H1 (cell line): Measurements from ENCODE around the gene LHPP. TPM values are rescaled to one million over a fixed set of nuclear protein-coding genes. Genes with fewer than 3 reads are reported as not detected.

Experiments used
- CTCF ChIA-PET: fragments of 300-600 bp; sonication (Branson Sonifier 250); formaldehyde crosslinking; loops from one replicate; lab custom pipeline; 2021; ENCODE audit not compliant: partially characterized antibody; lab: Charles Lee
- POLR2A ChIA-PET: fragments of 300-600 bp; sonication (Branson Sonifier 250); formaldehyde crosslinking; loops from one replicate; lab custom pipeline; 2021; ENCODE audit warnings: inconsistent platforms; ENCODE audit not compliant: partially characterized antibody; lab: Charles Lee
- DNase-seq, 2 experiments: peaks; one replicate each; pipeline versions ENCODE4 v3.0.0 to v3.0.0-alpha.2; 2010 to 2022; ENCODE audit warnings: low spot score in 2 of 2, low read depth in 1 of 2, mixed read lengths in 1 of 2
- FAIRE-seq: peaks from 2 replicates; lab custom pipeline; 2011; peaks lifted over from hg19 to GRCh38; lab: Jason Lieb, UNC
- H2AFZ ChIP-seq: 2 replicates; pipeline ENCODE4 v1.8.1; 2012; ENCODE audit warnings: low read length, inconsistent platforms
- H2AK5ac ChIP-seq: 2 replicates; pipeline ENCODE4 v1.6.1; 2013; ENCODE audit warnings: low read depth, low read length
- H2BK120ac ChIP-seq: replicated peaks from 2 replicates; pipeline ENCODE3; 2013; ENCODE audit warnings: low read depth, low read length, inconsistent platforms
- H2BK12ac ChIP-seq: 2 replicates; pipeline ENCODE4 v1.6.1; 2013; ENCODE audit warnings: low read depth, low read length
- H2BK15ac ChIP-seq: 2 replicates; pipeline ENCODE4 v1.6.1; 2013; ENCODE audit warnings: low read length
- H2BK20ac ChIP-seq: 2 replicates; pipeline ENCODE4 v1.6.1; 2013; ENCODE audit warnings: low read length
- H2BK5ac ChIP-seq: 2 replicates; pipeline ENCODE4 v1.6.1; 2013; ENCODE audit warnings: low read depth, low read length
- H3K14ac ChIP-seq: 2 replicates; pipeline ENCODE4 v1.6.1; 2013; ENCODE audit warnings: inconsistent platforms; ENCODE audit not compliant: insufficient read length
- H3K18ac ChIP-seq: 2 replicates; pipeline ENCODE4 v1.6.1; 2013; ENCODE audit warnings: low read length; ENCODE audit errors: extremely low read depth
- H3K23ac ChIP-seq: 2 replicates; pipeline ENCODE4 v1.6.1; 2013; ENCODE audit warnings: inconsistent platforms; ENCODE audit not compliant: insufficient read length
- H3K23me2 ChIP-seq: 2 replicates; pipeline ENCODE4 v1.6.1; 2013; ENCODE audit warnings: low read depth, low read length
- H3K27ac ChIP-seq: 2 replicates; pipeline ENCODE4 v1.6.1; 2011; ENCODE audit warnings: low read depth, low read length, inconsistent platforms
- H3K27me3 ChIP-seq, 4 experiments: replicated peaks in 1 of 4; 1 replicate in 1 of 4; 2 replicates in 3 of 4; pipeline versions ENCODE4 v1.6.1 to v1.8.1; 2011 to 2013; ENCODE audit warnings: low read length in 3 of 4, mild to moderate bottlenecking in 3 of 4, inconsistent platforms in 2 of 4, mixed read lengths in 2 of 4, moderate library complexity in 1 of 4; ENCODE audit not compliant: control insufficient read depth in 3 of 4, insufficient read depth in 3 of 4; ENCODE audit errors: extremely low read depth in 1 of 4
- H3K36me3 ChIP-seq, 4 experiments: 2 replicates each; pipeline versions ENCODE4 v1.6.1 to v1.8.1; 2011 to 2013; ENCODE audit warnings: mild to moderate bottlenecking in 4 of 4, low read length in 3 of 4, moderate library complexity in 2 of 4, control low read depth in 1 of 4, inconsistent platforms in 1 of 4; ENCODE audit not compliant: insufficient read depth in 4 of 4, control insufficient read depth in 2 of 4
- H3K4ac ChIP-seq: replicated peaks from 2 replicates; pipeline ENCODE3; 2013; ENCODE audit warnings: low read length, low read depth, mixed read lengths, inconsistent platforms; ENCODE audit not compliant: insufficient read length
- H3K4me1 ChIP-seq, 4 experiments: replicated peaks in 1 of 4; 1 replicate in 1 of 4; 2 replicates in 3 of 4; pipeline versions ENCODE4 v1.6.1 to v1.8.1; 2011 to 2013; ENCODE audit warnings: low read length in 3 of 4, inconsistent platforms in 2 of 4, mixed read lengths in 1 of 4; ENCODE audit not compliant: insufficient read depth in 4 of 4, control insufficient read depth in 3 of 4
- H3K4me2 ChIP-seq, 2 experiments: 2 replicates each; pipeline versions ENCODE4 v1.6.1 to v1.8.1; 2011 to 2013; ENCODE audit warnings: low read depth in 2 of 2, low read length in 2 of 2, control low read depth in 1 of 2, inconsistent platforms in 1 of 2, mild to moderate bottlenecking in 1 of 2; ENCODE audit not compliant: insufficient read depth in 1 of 2
- H3K4me3 ChIP-seq, 4 experiments: fragments of 200-600, 300-600 bp in 1 of 4; sonication (generic), shearing (Covaris generic), sonication (Bioruptor Twin) in 1 of 4; 2 replicates each; pipeline versions ENCODE4 v1.5.1 to v1.8.1; 2011 to 2016; ENCODE audit warnings: low read length in 4 of 4, low read depth in 3 of 4, control low read depth in 2 of 4, inconsistent platforms in 2 of 4, mild to moderate bottlenecking in 2 of 4, mixed read lengths in 1 of 4, moderate library complexity in 1 of 4; ENCODE audit not compliant: insufficient read depth in 2 of 4; ENCODE audit errors: extremely low read depth in 1 of 4
- H3K56ac ChIP-seq: replicated peaks from 2 replicates; pipeline ENCODE3; 2013; ENCODE audit warnings: low read depth, mild to moderate bottlenecking, mixed read lengths, low read length, inconsistent platforms; ENCODE audit not compliant: insufficient read length
- H3K79me1 ChIP-seq: 2 replicates; pipeline ENCODE4 v1.6.1; 2013; ENCODE audit warnings: low read depth, low read length, control low read depth
- H3K79me2 ChIP-seq, 2 experiments: 2 replicates each; pipeline versions ENCODE4 v1.6.1 to v1.8.1; 2012 to 2013; ENCODE audit warnings: low read length in 2 of 2, mild to moderate bottlenecking in 2 of 2, inconsistent platforms in 1 of 2; ENCODE audit not compliant: insufficient read depth in 2 of 2, control insufficient read depth in 1 of 2
- H3K9ac ChIP-seq, 4 experiments: replicated peaks in 1 of 4; 1 replicate in 1 of 4; 2 replicates in 3 of 4; pipeline versions ENCODE4 v1.6.1 to v1.8.1; 2011 to 2013; ENCODE audit warnings: low read depth in 3 of 4, low read length in 3 of 4, control low read depth in 2 of 4, mild to moderate bottlenecking in 2 of 4, moderate library complexity in 2 of 4, inconsistent platforms in 1 of 4; ENCODE audit errors: extremely low read depth in 1 of 4
- H3K9me3 ChIP-seq, 2 experiments: 2 replicates each; pipeline versions ENCODE4 v1.6.1 to v1.8.1; 2012 to 2013; ENCODE audit warnings: mild to moderate bottlenecking in 2 of 2, moderate library complexity in 2 of 2, control low read depth in 1 of 2, inconsistent platforms in 1 of 2, low read depth in 1 of 2, low read length in 1 of 2, mixed read lengths in 1 of 2; ENCODE audit not compliant: insufficient read depth in 2 of 2
- H4K20me1 ChIP-seq, 2 experiments: replicated peaks in 1 of 2; 2 replicates each; pipeline versions ENCODE3 to v1.8.1; 2011 to 2013; ENCODE audit warnings: inconsistent platforms in 2 of 2, low read length in 2 of 2, mild to moderate bottlenecking in 1 of 2; ENCODE audit not compliant: insufficient read depth in 2 of 2, control insufficient read depth in 1 of 2
- H4K5ac ChIP-seq: 2 replicates; pipeline ENCODE4 v1.6.1; 2013; ENCODE audit warnings: low read length, low read depth, mixed read lengths, inconsistent platforms; ENCODE audit not compliant: insufficient read length
- H4K8ac ChIP-seq: 2 replicates; pipeline ENCODE4 v1.8.0; 2013; ENCODE audit warnings: mild to moderate bottlenecking, moderate library complexity, low read length, inconsistent platforms; ENCODE audit not compliant: insufficient read depth; ENCODE audit errors: extremely low read depth
- H4K91ac ChIP-seq: replicated peaks from 2 replicates; pipeline ENCODE3; 2013; ENCODE audit warnings: low read length, mixed read lengths, inconsistent platforms; ENCODE audit not compliant: insufficient read length
- SUZ12 ChIP-seq: fragments of 200-600 bp; sonication (generic); IDR thresholded peaks from 2 replicates; pipeline ENCODE4 v1.6.1; 2012; ENCODE audit warnings: mild to moderate bottlenecking, inconsistent platforms, low read length, moderate library complexity, mixed read lengths
- WGBS, 2 experiments: shearing (Covaris generic) in 1 of 2; methylation state at CpG; one replicate each; pipeline versions ENCODE4 v1.1.6 to v1.1.7; 2013 to 2015; ENCODE audit warnings: low lambda C conversion rate in 2 of 2, mixed read lengths in 2 of 2, inconsistent platforms in 1 of 2, low coverage in 1 of 2, missing lambda C conversion rate in 1 of 2; ENCODE audit not compliant: insufficient replicate concordance in 2 of 2, insufficient coverage in 1 of 2, insufficient read length in 1 of 2; ENCODE audit errors: extremely low coverage in 1 of 2, missing lambda C conversion rate in 1 of 2; 5-methylcytosine and 5-hydroxymethylcytosine counted together
- polyA plus RNA-seq, 7 experiments: library from polyadenylated mRNA; depleted of rRNA in 3 of 7; stranded (reverse) in 5 of 7; unstranded in 2 of 7; fragments of >200 nt in 5 of 7; fragments of 200-250 nt in 2 of 7; gene quantifications; 1 replicate in 5 of 7; 2 replicates in 1 of 7; 4 replicates in 1 of 7; pipeline versions ENCODE4 v1.2.1 to v1.2.3, GENCODE V29; 2011 to 2013; ENCODE audit warnings: missing spikeins in 2 of 7, mixed read lengths in 2 of 7
- total RNA-seq: library from RNA; stranded (reverse); fragmentation: NEBNext Ultra II Directional; extraction: Animal tissue kit (Norgen Biotek cat#: 25700); gene quantifications from 2 replicates; pipeline ENCODE4 v1.2.1, GENCODE V29; 2021

LHPP gene
- total and polyA plus RNA-seq, 2 of the 8 experiments (the other 6 are each of a cell fraction or from before 2014, with no cell fraction given) = 26.0 to 45.0 TPM

- Histone ChIP-seq H3K18ac (no peak overlapping the region), H3K36me3 (no peaks in the 10 kb centered on the region; a peak in 1 of 8 replicates), H2BK12ac (no peak overlapping the region), H3K4me1 (peaks cover 2 to 9% (median 3%) of the 10 kb centered on the region in 4 experiments), H3K23ac (no peak overlapping the region), H3K56ac (no peak overlapping the region), H4K5ac (no peak overlapping the region), H3K79me2 (no peaks in the 10 kb centered on the region), H3K27ac (no peak overlapping the region), H3K9me3 (no peaks in the 10 kb centered on the region), H2BK5ac (no peak overlapping the region), H4K91ac (no peak overlapping the region), H3K27me3 (no peaks in the 10 kb centered on the region), H2AK5ac (no peak overlapping the region), H2AFZ (no peak overlapping the region), H3K23me2 (no peaks in the 10 kb centered on the region), H2BK15ac (no peak overlapping the region), H3K79me1 (peaks cover 4% of the 10 kb centered on the region; the same call in 1 of the 2 replicates), H3K14ac (no peak overlapping the region), H2BK20ac (no peak overlapping the region), H3K9ac (no peak overlapping the region), H2BK120ac (no peak overlapping the region), H4K8ac (no peak overlapping the region), H3K4me3 (no peak overlapping the region)
- DNase-seq = no peak
- no peak for FAIRE-seq
- CTCF ChIA-PET = interaction anchor here (0.6 to 1.5 kb wide), 3 partner anchors 9 to 223 kb away, joined by 5 to 8 read pairs (median 5); no protein-coding TSS in a partner anchor
- 93% methylated on average over 13 of the region's 13 CpGs; no CpG with 5 or more reads in 1 of the 2 experiments for WGBS, 2 experiments
- no peak for TF ChIP-seq SUZ12
- TF ChIP-seq, all 59 proteins: peak for 0
- Histone ChIP-seq H4K20me1 (peaks cover 2 to 10% of the 10 kb centered on the region in 2 experiments), H3K4ac (no peak overlapping the region), H3K4me2 (no peak overlapping the region)
- POLR2A ChIA-PET = interaction anchor here (1.4 kb wide), 1 partner anchor 119 kb away, joined by 4 read pairs; no protein-coding TSS in a partner anchor
Observed at GRCh38 chr10:124621637-124622036, 160.0 kb downstream of the LHPP start.
